Caco-2 (cell line): Measurements from ENCODE around the gene VTI1A. TPM values are rescaled to one million over a fixed set of nuclear protein-coding genes. Genes with fewer than 3 reads are reported as not detected.

Experiments used
- BruUV-seq: library from RNA; stranded (reverse); fragments of 400-500 nt; replicated peaks from 2 replicates; lab custom pipeline; 2021; lab: Mats Ljungman, UMichigan
- CTCF ChIA-PET: fragments of 300-600 bp; sonication (Branson Sonifier 250); formaldehyde crosslinking; loops from one replicate; lab custom pipeline; 2022; ENCODE audit warnings: antibody characterized with exemption; lab: Charles Lee
- POLR2A ChIA-PET: fragments of 300-600 bp; sonication (Branson Sonifier 250); formaldehyde crosslinking; loops from one replicate; lab custom pipeline; 2022; ENCODE audit warnings: antibody characterized with exemption; lab: Charles Lee
- DNase-seq, 2 experiments: peaks; one replicate each; pipeline versions ENCODE4 v3.0.0 to v3.0.0-alpha.2; 2020 to 2022
- H3K27me3 ChIP-seq: replicated peaks from 2 replicates; pipeline ENCODE4 v1.6.0; 2011; ENCODE audit warnings: low read length; ENCODE audit not compliant: control insufficient read depth, insufficient read depth
- H3K36me3 ChIP-seq: 2 replicates; pipeline ENCODE4 v1.5.1; 2011; ENCODE audit warnings: low read length; ENCODE audit not compliant: control insufficient read depth, insufficient read depth
- H3K4me1 ChIP-seq: fragments of 250-450 bp; sonication (Bioruptor Pico); 2 replicates; pipeline ENCODE4 v1.5.1; 2020; ENCODE audit warnings: mild to moderate bottlenecking
- H3K4me3 ChIP-seq: 2 replicates; pipeline ENCODE4 v1.5.1; 2011; ENCODE audit warnings: low read depth, mild to moderate bottlenecking, control low read depth, low read length
- H3K9me3 ChIP-seq: fragments of 250-450 bp; sonication (Bioruptor Pico); 2 replicates; pipeline ENCODE4 v1.5.1; 2020; ENCODE audit warnings: mild to moderate bottlenecking, moderate library complexity
- H3K27ac Mint-ChIP-seq: one replicate; pipeline ENCODE4 v1.8.0; 2022; ENCODE audit warnings: mixed read lengths; ENCODE audit not compliant: unreplicated experiment
- H3K27me3 Mint-ChIP-seq: one replicate; pipeline ENCODE4 v1.8.0; 2022; ENCODE audit warnings: mixed read lengths; ENCODE audit not compliant: insufficient read depth, unreplicated experiment
- H3K36me3 Mint-ChIP-seq: one replicate; pipeline ENCODE4 v1.8.0; 2022; ENCODE audit warnings: mild to moderate bottlenecking, mixed read lengths; ENCODE audit not compliant: insufficient read depth, unreplicated experiment
- H3K4me1 Mint-ChIP-seq: one replicate; pipeline ENCODE4 v1.8.0; 2022; ENCODE audit warnings: low read depth, mixed read lengths; ENCODE audit not compliant: unreplicated experiment
- H3K4me3 Mint-ChIP-seq: one replicate; pipeline ENCODE4 v1.8.0; 2022; ENCODE audit warnings: mild to moderate bottlenecking, moderate library complexity, mixed read lengths; ENCODE audit not compliant: unreplicated experiment
- H3K9me3 Mint-ChIP-seq: one replicate; pipeline ENCODE4 v1.8.0; 2022; ENCODE audit warnings: mixed read lengths; ENCODE audit not compliant: unreplicated experiment
- CTCF ChIP-seq, 2 experiments: fragments of 200-600 bp in 1 of 2; IDR thresholded peaks; 1 replicate in 1 of 2; 2 replicates in 1 of 2; pipeline versions ENCODE4 v1.5.1 to v1.8.0; 2011 to 2022; ENCODE audit warnings: antibody characterized with exemption in 1 of 2, control low read depth in 1 of 2, inconsistent platforms in 1 of 2, low read depth in 1 of 2, low read length in 1 of 2, mild to moderate bottlenecking in 1 of 2, moderate library complexity in 1 of 2; ENCODE audit not compliant: insufficient read depth in 1 of 2, severe bottlenecking in 1 of 2, unreplicated experiment in 1 of 2
- intact Hi-C: fragments of 100-400 bp; cut with micrococcal nuclease; formaldehyde crosslinking; loops from one replicate; pipeline ENCODE4 v1.10.0; 2022; ENCODE audit not compliant: unreplicated experiment
- total RNA-seq: library from RNA; stranded (reverse); gene quantifications from 2 replicates; pipeline ENCODE4 v1.2.3, GENCODE V29; 2022

VTI1A gene
- total RNA-seq, 1 experiment from 2014 or later: 45.6 TPM

- H3K36me3 Mint-ChIP-seq: no peaks in the 10 kb centered on the region
- DNase-seq: no peak
- no peaks in the 10 kb centered on the region for H3K4me1 Mint-ChIP-seq
- no peak overlapping the region for H3K27ac Mint-ChIP-seq
- Histone ChIP-seq H3K27me3 (no peaks in the 10 kb centered on the region), H3K4me3 (no peak overlapping the region), H3K4me1 (no peaks in the 10 kb centered on the region), H3K36me3 (no peaks in the 10 kb centered on the region), H3K9me3 (no peaks in the 10 kb centered on the region)
- no peaks in the 10 kb centered on the region for H3K27me3 Mint-ChIP-seq
- POLR2A ChIA-PET: no interaction called here
- no peak for TF ChIP-seq CTCF (IDR thresholded peaks at IDR 0.05; ENCODE audit: insufficient read depth in 1 of 2, low read depth in 1 of 2, low read length in 1 of 2, severe bottlenecking in 1 of 2, unreplicated experiment in 1 of 2)
- H3K4me3 Mint-ChIP-seq: no peak overlapping the region
- no TSS peak for BruUV-seq
- CTCF ChIA-PET: no interaction called here
- H3K9me3 Mint-ChIP-seq: no peaks in the 10 kb centered on the region
- intact Hi-C loops: no loop called here
Observed at GRCh38 chr10:112579578-112579977, 132.6 kb downstream of the VTI1A start.

DNA sequence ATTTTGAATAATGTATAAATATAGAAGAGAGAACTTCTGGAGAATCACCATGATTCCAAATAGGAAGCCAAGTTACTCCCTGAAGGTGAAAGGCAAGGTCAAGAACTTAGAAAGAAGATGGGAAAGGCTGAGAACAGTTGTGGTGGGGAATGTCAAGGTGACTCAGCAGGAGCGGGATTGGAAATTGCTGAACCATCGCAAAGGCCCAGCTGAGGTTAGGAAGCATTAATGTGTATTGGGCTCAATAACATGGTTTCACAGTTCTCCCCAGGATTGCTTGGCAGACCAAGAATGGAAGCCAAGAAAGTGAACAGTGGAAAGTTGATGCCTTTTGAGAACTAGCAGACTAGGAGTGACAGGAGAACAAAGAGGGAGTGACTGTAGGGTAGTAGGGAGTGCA, 133.3 kb downstream of the VTI1A start:
- Histone ChIP-seq H3K36me3 (no peaks in the 10 kb centered on the region), H3K27me3 (no peaks in the 10 kb centered on the region), H3K9me3 (no peaks in the 10 kb centered on the region), H3K4me3 (no peak overlapping the region), H3K4me1 (no peaks in the 10 kb centered on the region)
- ChIA-PET POLR2A (no interaction called here), CTCF (no interaction called here)
- DNase-seq: no peak
- Mint-ChIP-seq H3K36me3 (no peaks in the 10 kb centered on the region), H3K4me3 (no peak overlapping the region), H3K9me3 (no peaks in the 10 kb centered on the region), H3K27me3 (no peaks in the 10 kb centered on the region), H3K27ac (no peak overlapping the region), H3K4me1 (no peaks in the 10 kb centered on the region)
- TF ChIP-seq CTCF (IDR thresholded peaks at IDR 0.05; ENCODE audit: insufficient read depth in 1 of 2, low read depth in 1 of 2, low read length in 1 of 2, severe bottlenecking in 1 of 2, unreplicated experiment in 1 of 2): no peak
- BruUV-seq: no TSS peak
- intact Hi-C loops: no loop called here

- DNase-seq: no peak
- Histone ChIP-seq H3K9me3 (no peaks in the 10 kb centered on the region), H3K36me3 (no peaks in the 10 kb centered on the region), H3K27me3 (no peaks in the 10 kb centered on the region), H3K4me3 (no peak overlapping the region), H3K4me1 (no peaks in the 10 kb centered on the region)
- intact Hi-C loops: no loop called here
- CTCF ChIA-PET: no interaction called here
- POLR2A ChIA-PET: no interaction called here
- Mint-ChIP-seq H3K36me3 (no peaks in the 10 kb centered on the region), H3K4me1 (no peaks in the 10 kb centered on the region), H3K27ac (no peak overlapping the region), H3K4me3 (no peak overlapping the region), H3K9me3 (no peaks in the 10 kb centered on the region), H3K27me3 (no peaks in the 10 kb centered on the region)
- TF ChIP-seq CTCF (IDR thresholded peaks at IDR 0.05; ENCODE audit: insufficient read depth in 1 of 2, low read depth in 1 of 2, low read length in 1 of 2, severe bottlenecking in 1 of 2, unreplicated experiment in 1 of 2): no peak
- no TSS peak for BruUV-seq
Observed at GRCh38 chr10:112581921-112582320, 134.9 kb downstream of the VTI1A start.
